Measurements from ENCODE around the gene CDKN2AIPNL.
"Not testable (repeated sequence)": the region's sequence is repeated elsewhere in the genome, so short reads cannot be mapped to it uniquely, and the experiment has no call there.

The CDKN2AIPNL gene

DNA sequence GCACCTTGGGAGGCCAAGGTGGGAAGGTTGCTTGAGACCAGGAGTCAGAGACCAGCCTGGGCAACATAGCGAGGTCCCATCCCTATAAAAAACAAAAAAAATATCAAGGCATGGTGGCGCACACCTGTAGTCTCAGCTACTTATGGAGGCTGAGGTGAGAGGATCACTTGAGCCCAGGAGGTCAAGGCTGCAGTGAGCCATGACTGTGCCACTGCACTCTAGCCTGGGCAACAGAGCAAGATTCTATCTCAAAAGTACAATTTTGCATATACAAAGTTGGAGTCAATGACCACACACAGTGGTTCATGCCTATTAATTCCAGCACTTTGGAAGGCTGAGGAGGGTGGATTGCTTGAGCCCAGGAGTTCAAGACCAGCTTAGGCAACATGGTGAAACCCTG lies 29.5 kb downstream of the CDKN2AIPNL start:
- not testable (repeated sequence) for H2BK12ac ChIP-seq (ENCODE audit: low read length); H2BK120ac ChIP-seq (ENCODE audit: insufficient read depth, low read length, poor library complexity); H3K9me3 ChIP-seq (ENCODE audit: insufficient read depth, low read depth, low read length); H3K27me3 ChIP-seq (ENCODE audit: insufficient read depth, low read length); H3K27ac ChIP-seq (ENCODE audit: low read depth, low read length); H2AK5ac ChIP-seq (ENCODE audit: low read length); H3K79me1 ChIP-seq (ENCODE audit: low read length); DNase-seq; H3K4me3 ChIP-seq (ENCODE audit: low read depth, low read length); H3K4me2 ChIP-seq (ENCODE audit: low read length); H3K18ac ChIP-seq (ENCODE audit: low read length); H3K79me2 ChIP-seq (ENCODE audit: control insufficient read depth, insufficient read depth, low read length, poor library complexity); H3K4me1 ChIP-seq (ENCODE audit: control insufficient read depth in 1 of 2, insufficient read depth in 2 of 2, low read length in 2 of 2); H3K23ac ChIP-seq (ENCODE audit: low read length); H4K91ac ChIP-seq (ENCODE audit: low read depth, low read length); H3K14ac ChIP-seq (ENCODE audit: low read length); H2BK5ac ChIP-seq (ENCODE audit: low read depth, low read length, poor library complexity); H2AFZ ChIP-seq (ENCODE audit: insufficient read depth, low read length, poor library complexity); H3K4ac ChIP-seq (ENCODE audit: low read depth, low read length); H3K9ac ChIP-seq (ENCODE audit: low read length); H4K8ac ChIP-seq (ENCODE audit: low read depth, low read length)
- no CpG with 5 or more reads among the region's 2 CpGs for WGBS (ENCODE audit: extremely low coverage, insufficient coverage, insufficient read length)
- H3K36me3 ChIP-seq (ENCODE audit: control insufficient read depth in 1 of 2, insufficient read depth in 2 of 2, low read length in 2 of 2), result peaks cover 37 to 38% of the 10 kb centered on the region in 2 experiments
- peak overlapping the region; percentile 30 for H4K12ac ChIP-seq (ENCODE audit: low read depth, low read length)

DNA sequence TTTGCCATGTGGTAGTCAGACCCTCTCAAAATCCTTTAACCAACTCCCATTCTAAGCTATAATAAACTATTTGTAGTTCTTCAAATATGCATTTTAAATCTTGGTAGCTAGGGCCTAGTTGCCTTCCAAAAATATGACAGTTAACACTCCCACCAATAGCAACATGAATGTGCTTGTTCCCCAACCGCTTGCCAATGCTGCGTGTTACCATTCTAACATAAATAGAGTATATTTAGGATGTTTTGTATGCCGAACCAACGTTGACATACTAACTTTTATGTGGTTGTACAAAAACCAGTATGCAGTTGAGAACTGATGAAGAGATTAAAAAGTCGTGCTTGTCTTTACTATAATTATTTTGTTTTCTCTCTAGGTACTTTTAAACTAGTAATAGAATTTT lies 31.3 kb downstream of the CDKN2AIPNL start:
- no peak overlapping the region for H3K23ac ChIP-seq (ENCODE audit: low read length)
- no peak overlapping the region for H2AFZ ChIP-seq (ENCODE audit: insufficient read depth, low read length, poor library complexity)
- H3K79me2 ChIP-seq (ENCODE audit: control insufficient read depth, insufficient read depth, low read length, poor library complexity), result no peaks in the 10 kb centered on the region
- WGBS (ENCODE audit: extremely low coverage, insufficient coverage, insufficient read length), result no CpG with 5 or more reads among the region's 5 CpGs
- no peaks in the 10 kb centered on the region for H3K4me1 ChIP-seq (ENCODE audit: control insufficient read depth in 1 of 2, insufficient read depth in 2 of 2, low read length in 2 of 2)
- H3K79me1 ChIP-seq (ENCODE audit: low read length), result no peaks in the 10 kb centered on the region
- no peaks in the 10 kb centered on the region for H3K27me3 ChIP-seq (ENCODE audit: insufficient read depth, low read length)
- no peak overlapping the region for H4K12ac ChIP-seq (ENCODE audit: low read depth, low read length)
- H3K14ac ChIP-seq (ENCODE audit: low read length), result no peak overlapping the region
- H3K18ac ChIP-seq (ENCODE audit: low read length), result no peak overlapping the region
- H2BK5ac ChIP-seq (ENCODE audit: low read depth, low read length, poor library complexity), result no peak overlapping the region
- H3K9ac ChIP-seq (ENCODE audit: low read length), result no peak overlapping the region
- H2AK5ac ChIP-seq (ENCODE audit: low read length), result no peak overlapping the region
- peaks cover 32 to 37% of the 10 kb centered on the region in 2 experiments for H3K36me3 ChIP-seq (ENCODE audit: control insufficient read depth in 1 of 2, insufficient read depth in 2 of 2, low read length in 2 of 2)
- no peak overlapping the region for H3K27ac ChIP-seq (ENCODE audit: low read depth, low read length)
- H3K4me2 ChIP-seq (ENCODE audit: low read length), result no peak overlapping the region
- DNase-seq, result no peak
- H4K91ac ChIP-seq (ENCODE audit: low read depth, low read length), result no peak overlapping the region
- H3K4me3 ChIP-seq (ENCODE audit: low read depth, low read length), result no peak overlapping the region
- H3K4ac ChIP-seq (ENCODE audit: low read depth, low read length), result no peak overlapping the region
- H2BK120ac ChIP-seq (ENCODE audit: insufficient read depth, low read length, poor library complexity), result no peak overlapping the region
- H2BK12ac ChIP-seq (ENCODE audit: low read length), result no peak overlapping the region
- no peaks in the 10 kb centered on the region for H3K9me3 ChIP-seq (ENCODE audit: insufficient read depth, low read depth, low read length)
- H4K8ac ChIP-seq (ENCODE audit: low read depth, low read length), result no peak overlapping the region

DNA sequence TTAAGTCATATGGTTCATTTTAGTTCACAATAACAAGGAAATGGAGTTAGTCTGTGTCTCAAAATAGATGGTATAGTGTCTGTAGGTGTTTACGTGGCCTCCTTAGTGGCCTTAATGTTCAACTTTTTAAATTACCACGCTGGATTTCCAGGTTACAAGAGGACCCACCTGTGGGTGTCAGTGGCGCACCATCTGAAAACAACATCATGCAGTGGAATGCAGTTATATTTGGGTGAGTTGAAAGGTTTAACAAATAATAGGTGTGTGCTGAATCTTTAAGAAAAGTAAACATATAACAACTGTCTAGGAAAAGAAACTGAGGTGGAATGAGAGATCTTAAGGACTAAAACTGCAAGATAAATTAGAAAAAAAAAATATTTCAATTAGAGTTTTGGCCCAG lies 37.4 kb downstream of the CDKN2AIPNL start:
- DNase-seq, result peak in 1 of 2 donors; percentile 31
- Histone ChIP-seq H3K27me3 (ENCODE audit: insufficient read depth, low read length) (no peaks in the 10 kb centered on the region), H2BK120ac (ENCODE audit: insufficient read depth, low read length, poor library complexity) (no peak overlapping the region), H3K79me2 (ENCODE audit: control insufficient read depth, insufficient read depth, low read length, poor library complexity) (peaks cover 11% of the 10 kb centered on the region), H2AFZ (ENCODE audit: insufficient read depth, low read length, poor library complexity) (no peak overlapping the region), H3K27ac (ENCODE audit: low read depth, low read length) (no peak overlapping the region), H4K91ac (ENCODE audit: low read depth, low read length) (no peak overlapping the region), H3K18ac (ENCODE audit: low read length) (no peak overlapping the region), H3K4me1 (ENCODE audit: control insufficient read depth in 1 of 2, insufficient read depth in 2 of 2, low read length in 2 of 2) (peaks cover 0 to 3% of the 10 kb centered on the region in 2 experiments), H3K9me3 (ENCODE audit: insufficient read depth, low read depth, low read length) (no peaks in the 10 kb centered on the region), H2BK5ac (ENCODE audit: low read depth, low read length, poor library complexity) (no peak overlapping the region), H3K4ac (ENCODE audit: low read depth, low read length) (peak overlapping the region; percentile 93), H3K36me3 (ENCODE audit: control insufficient read depth in 1 of 2, insufficient read depth in 2 of 2, low read length in 2 of 2) (peaks cover 10 to 14% of the 10 kb centered on the region in 2 experiments), H4K8ac (ENCODE audit: low read depth, low read length) (no peak overlapping the region), H3K14ac (ENCODE audit: low read length) (no peak overlapping the region), H2BK12ac (ENCODE audit: low read length) (no peak overlapping the region), H3K4me3 (ENCODE audit: low read depth, low read length) (no peak overlapping the region), H3K23ac (ENCODE audit: low read length) (no peak overlapping the region), H3K79me1 (ENCODE audit: low read length) (peaks cover 10% of the 10 kb centered on the region), H3K4me2 (ENCODE audit: low read length) (no peak overlapping the region), H4K12ac (ENCODE audit: low read depth, low read length) (no peak overlapping the region), H3K9ac (ENCODE audit: low read length) (no peak overlapping the region), H2AK5ac (ENCODE audit: low read length) (no peak overlapping the region)
- no CpG with 5 or more reads among the region's 3 CpGs for WGBS (ENCODE audit: extremely low coverage, insufficient coverage, insufficient read length)

DNA sequence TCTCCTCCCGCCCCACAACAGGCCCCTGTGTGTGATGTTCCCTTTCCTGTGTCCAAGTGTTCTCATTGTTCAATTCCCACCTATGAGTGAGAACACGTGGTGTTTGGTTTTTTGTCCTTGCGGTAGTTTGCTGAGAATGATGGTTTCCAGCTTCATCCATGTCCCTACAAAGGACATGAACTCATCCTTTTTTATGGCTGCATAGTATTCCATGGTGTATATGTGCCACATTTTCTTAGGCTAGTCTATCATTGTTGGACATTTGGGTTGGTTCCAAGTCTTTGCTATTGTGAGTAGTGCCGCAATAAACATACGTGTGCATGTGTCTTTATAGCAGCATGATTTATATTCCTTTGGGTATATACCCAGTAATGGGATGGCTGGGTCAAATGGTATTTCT lies 38.0 kb downstream of the CDKN2AIPNL start:
- H2BK5ac ChIP-seq (ENCODE audit: low read depth, low read length, poor library complexity); H2AFZ ChIP-seq (ENCODE audit: insufficient read depth, low read length, poor library complexity): not testable (repeated sequence)
- WGBS (ENCODE audit: extremely low coverage, insufficient coverage, insufficient read length), result no CpG with 5 or more reads among the region's 5 CpGs

More for the DNA sequence above, 38.0 kb downstream of the CDKN2AIPNL start:
- not testable (repeated sequence) for H4K8ac ChIP-seq (ENCODE audit: low read depth, low read length); H4K91ac ChIP-seq (ENCODE audit: low read depth, low read length); H3K27me3 ChIP-seq (ENCODE audit: insufficient read depth, low read length); H2AK5ac ChIP-seq (ENCODE audit: low read length); H3K23ac ChIP-seq (ENCODE audit: low read length); H3K4me3 ChIP-seq (ENCODE audit: low read depth, low read length); H2BK120ac ChIP-seq (ENCODE audit: insufficient read depth, low read length, poor library complexity); H3K18ac ChIP-seq (ENCODE audit: low read length); H3K4me1 ChIP-seq (ENCODE audit: control insufficient read depth in 1 of 2, insufficient read depth in 2 of 2, low read length in 2 of 2); H4K12ac ChIP-seq (ENCODE audit: low read depth, low read length); H3K27ac ChIP-seq (ENCODE audit: low read depth, low read length); H3K4me2 ChIP-seq (ENCODE audit: low read length); H3K9me3 ChIP-seq (ENCODE audit: insufficient read depth, low read depth, low read length); H3K9ac ChIP-seq (ENCODE audit: low read length); DNase-seq; H2BK12ac ChIP-seq (ENCODE audit: low read length); H3K14ac ChIP-seq (ENCODE audit: low read length)
- peaks cover 11% of the 10 kb centered on the region for H3K79me2 ChIP-seq (ENCODE audit: control insufficient read depth, insufficient read depth, low read length, poor library complexity)
- H3K4ac ChIP-seq (ENCODE audit: low read depth, low read length), result peak overlapping the region; percentile 47
- H3K36me3 ChIP-seq (ENCODE audit: control insufficient read depth in 1 of 2, insufficient read depth in 2 of 2, low read length in 2 of 2), result peaks cover 9 to 13% of the 10 kb centered on the region in 2 experiments
- peaks cover 10% of the 10 kb centered on the region for H3K79me1 ChIP-seq (ENCODE audit: low read length)

All from trophoblast cell (in vitro differentiated cells and primary cell).